ENCODE data around the gene SLC2A1. TPM values are rescaled to one million over a fixed set of nuclear protein-coding genes. Genes with fewer than 3 reads are reported as not detected.

The SLC2A1 gene
- total and polyA plus RNA-seq, 9 of the 15 experiments (the other 6 are each of a cell fraction or from before 2014, with no cell fraction given): 12.6 to 153 (median 48.0) TPM

DNA sequence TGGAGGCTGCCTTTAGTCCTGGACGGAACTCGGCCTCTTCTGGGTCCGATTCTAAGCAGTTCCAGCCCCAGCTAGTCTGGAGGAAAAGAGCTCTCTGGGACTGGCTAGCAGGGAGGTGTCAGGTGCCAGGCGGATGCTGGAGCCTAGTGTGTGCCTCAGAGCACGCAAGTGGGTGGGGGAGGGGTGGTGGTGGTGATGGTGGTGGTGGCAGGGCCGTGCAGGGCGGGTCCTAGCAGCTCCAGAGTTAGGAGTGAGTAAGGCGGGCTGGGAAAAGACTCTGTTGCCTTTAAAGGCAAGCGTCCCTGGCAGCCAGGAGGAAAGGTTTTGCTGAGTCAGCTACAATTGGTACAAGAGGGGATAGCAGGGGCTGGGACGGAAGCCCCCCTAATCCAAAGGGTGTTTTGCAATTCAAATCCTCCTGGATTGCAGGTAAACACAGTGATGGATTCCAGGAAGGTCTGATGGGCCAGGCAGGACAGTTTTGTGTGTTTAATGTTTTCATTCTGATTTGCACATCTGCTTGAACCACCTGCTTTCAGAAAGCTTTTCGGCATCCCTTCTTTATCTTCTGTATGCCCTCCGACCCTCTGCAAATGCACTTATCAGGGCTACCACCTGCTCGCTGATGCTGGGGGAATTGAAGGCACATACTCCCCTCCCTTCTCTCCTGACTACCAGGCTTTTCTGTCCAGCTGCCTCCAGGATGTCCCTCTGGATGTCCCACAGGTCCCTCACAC lies 4.1 kb upstream of the SLC2A1 start (continued):
- TF ChIP-seq CEBPB (tag; IDR thresholded peaks at IDR 0.05) (0 out of 2 replicates have a peak, but pooled peaks have one; percentile 8), RBM34 (IDR thresholded peaks at IDR 0.05; ENCODE audit: borderline replicate concordance, insufficient read depth, low read length) (no peak), ZNF24 (IDR thresholded peaks at IDR 0.05) (0 out of 2 replicates have a peak, but pooled peaks have one; percentile 15), KDM1A (IDR thresholded peaks at IDR 0.05) (peak; percentile 99), EP400 (IDR thresholded peaks at IDR 0.05) (peak; percentile 46; the same call in 1 of the 2 replicates), SIRT6 (IDR thresholded peaks at IDR 0.05; ENCODE audit: low read depth, low read length) (no peak), PCBP1 (IDR thresholded peaks at IDR 0.05; ENCODE audit: low read depth, low read length, poor library complexity, severe bottlenecking) (no peak), TRIM24 (IDR thresholded peaks at IDR 0.05) (peak; percentile 96), GATA2 (CRISPR knock-in tag; IDR thresholded peaks at IDR 0.05) (peak; percentile 98), ESRRA (IDR thresholded peaks at IDR 0.05; ENCODE audit: borderline replicate concordance, low read depth) (no peak), BACH1 (tag; IDR thresholded peaks at IDR 0.05) (peak; percentile 65; the same call in 1 of the 2 replicates), ZNF75A (CRISPR knock-in tag; IDR thresholded peaks at IDR 0.05) (no peak), CEBPG (CRISPR knock-in tag; IDR thresholded peaks at IDR 0.05) (no peak), CEBPG (tag; conservative IDR thresholded peaks at IDR 0.05 in 1 of 2, IDR thresholded peaks at IDR 0.05 in 1 of 2) (no peak), PHF20 (IDR thresholded peaks at IDR 0.05; ENCODE audit: partially characterized antibody) (no peak)
- TF ChIP-seq, protein P1, sequence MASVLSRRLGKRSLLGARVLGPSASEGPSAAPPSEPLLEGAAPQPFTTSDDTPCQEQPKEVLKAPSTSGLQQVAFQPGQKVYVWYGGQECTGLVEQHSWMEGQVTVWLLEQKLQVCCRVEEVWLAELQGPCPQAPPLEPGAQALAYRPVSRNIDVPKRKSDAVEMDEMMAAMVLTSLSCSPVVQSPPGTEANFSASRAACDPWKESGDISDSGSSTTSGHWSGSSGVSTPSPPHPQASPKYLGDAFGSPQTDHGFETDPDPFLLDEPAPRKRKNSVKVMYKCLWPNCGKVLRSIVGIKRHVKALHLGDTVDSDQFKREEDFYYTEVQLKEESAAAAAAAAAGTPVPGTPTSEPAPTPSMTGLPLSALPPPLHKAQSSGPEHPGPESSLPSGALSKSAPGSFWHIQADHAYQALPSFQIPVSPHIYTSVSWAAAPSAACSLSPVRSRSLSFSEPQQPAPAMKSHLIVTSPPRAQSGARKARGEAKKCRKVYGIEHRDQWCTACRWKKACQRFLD (CRISPR knock-in tag; IDR thresholded peaks at IDR 0.05): no peak; the same call in 1 of the 2 replicates
- TF ChIP-seq, protein P2, sequence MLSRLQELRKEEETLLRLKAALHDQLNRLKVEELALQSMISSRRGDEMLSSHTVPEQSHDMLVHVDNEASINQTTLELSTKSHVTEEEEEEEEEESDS (CRISPR knock-in tag; IDR thresholded peaks at IDR 0.05): no peak
- TF ChIP-seq, protein P3, sequence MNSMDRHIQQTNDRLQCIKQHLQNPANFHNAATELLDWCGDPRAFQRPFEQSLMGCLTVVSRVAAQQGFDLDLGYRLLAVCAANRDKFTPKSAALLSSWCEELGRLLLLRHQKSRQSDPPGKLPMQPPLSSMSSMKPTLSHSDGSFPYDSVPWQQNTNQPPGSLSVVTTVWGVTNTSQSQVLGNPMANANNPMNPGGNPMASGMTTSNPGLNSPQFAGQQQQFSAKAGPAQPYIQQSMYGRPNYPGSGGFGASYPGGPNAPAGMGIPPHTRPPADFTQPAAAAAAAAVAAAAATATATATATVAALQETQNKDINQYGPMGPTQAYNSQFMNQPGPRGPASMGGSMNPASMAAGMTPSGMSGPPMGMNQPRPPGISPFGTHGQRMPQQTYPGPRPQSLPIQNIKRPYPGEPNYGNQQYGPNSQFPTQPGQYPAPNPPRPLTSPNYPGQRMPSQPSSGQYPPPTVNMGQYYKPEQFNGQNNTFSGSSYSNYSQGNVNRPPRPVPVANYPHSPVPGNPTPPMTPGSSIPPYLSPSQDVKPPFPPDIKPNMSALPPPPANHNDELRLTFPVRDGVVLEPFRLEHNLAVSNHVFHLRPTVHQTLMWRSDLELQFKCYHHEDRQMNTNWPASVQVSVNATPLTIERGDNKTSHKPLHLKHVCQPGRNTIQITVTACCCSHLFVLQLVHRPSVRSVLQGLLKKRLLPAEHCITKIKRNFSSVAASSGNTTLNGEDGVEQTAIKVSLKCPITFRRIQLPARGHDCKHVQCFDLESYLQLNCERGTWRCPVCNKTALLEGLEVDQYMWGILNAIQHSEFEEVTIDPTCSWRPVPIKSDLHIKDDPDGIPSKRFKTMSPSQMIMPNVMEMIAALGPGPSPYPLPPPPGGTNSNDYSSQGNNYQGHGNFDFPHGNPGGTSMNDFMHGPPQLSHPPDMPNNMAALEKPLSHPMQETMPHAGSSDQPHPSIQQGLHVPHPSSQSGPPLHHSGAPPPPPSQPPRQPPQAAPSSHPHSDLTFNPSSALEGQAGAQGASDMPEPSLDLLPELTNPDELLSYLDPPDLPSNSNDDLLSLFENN (IDR thresholded peaks at IDR 0.05; ENCODE audit: low read depth in 2 of 2, low read length in 2 of 2): peak in 1 of 2 experiments; percentile 96; a peak in 2 of 4 replicates
- TF ChIP-seq, protein P4, sequence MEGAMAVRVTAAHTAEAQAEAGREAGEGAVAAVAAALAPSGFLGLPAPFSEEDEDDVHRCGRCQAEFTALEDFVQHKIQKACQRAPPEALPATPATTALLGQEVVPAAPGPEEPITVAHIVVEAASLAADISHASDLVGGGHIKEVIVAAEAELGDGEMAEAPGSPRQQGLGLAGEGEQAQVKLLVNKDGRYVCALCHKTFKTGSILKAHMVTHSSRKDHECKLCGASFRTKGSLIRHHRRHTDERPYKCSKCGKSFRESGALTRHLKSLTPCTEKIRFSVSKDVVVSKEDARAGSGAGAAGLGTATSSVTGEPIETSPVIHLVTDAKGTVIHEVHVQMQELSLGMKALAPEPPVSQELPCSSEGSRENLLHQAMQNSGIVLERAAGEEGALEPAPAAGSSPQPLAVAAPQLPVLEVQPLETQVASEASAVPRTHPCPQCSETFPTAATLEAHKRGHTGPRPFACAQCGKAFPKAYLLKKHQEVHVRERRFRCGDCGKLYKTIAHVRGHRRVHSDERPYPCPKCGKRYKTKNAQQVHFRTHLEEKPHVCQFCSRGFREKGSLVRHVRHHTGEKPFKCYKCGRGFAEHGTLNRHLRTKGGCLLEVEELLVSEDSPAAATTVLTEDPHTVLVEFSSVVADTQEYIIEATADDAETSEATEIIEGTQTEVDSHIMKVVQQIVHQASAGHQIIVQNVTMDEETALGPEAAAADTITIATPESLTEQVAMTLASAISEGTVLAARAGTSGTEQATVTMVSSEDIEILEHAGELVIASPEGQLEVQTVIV (CRISPR knock-in tag; IDR thresholded peaks at IDR 0.05; ENCODE audit: borderline replicate concordance): no peak
- TF ChIP-seq, protein P5, sequence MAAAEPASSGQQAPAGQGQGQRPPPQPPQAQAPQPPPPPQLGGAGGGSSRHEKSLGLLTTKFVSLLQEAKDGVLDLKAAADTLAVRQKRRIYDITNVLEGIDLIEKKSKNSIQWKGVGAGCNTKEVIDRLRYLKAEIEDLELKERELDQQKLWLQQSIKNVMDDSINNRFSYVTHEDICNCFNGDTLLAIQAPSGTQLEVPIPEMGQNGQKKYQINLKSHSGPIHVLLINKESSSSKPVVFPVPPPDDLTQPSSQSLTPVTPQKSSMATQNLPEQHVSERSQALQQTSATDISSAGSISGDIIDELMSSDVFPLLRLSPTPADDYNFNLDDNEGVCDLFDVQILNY (CRISPR knock-in tag; IDR thresholded peaks at IDR 0.05): no peak
